Fibroblast of lung (primary cell): Measurements from ENCODE around the gene AMBRA1. TPM values are rescaled to one million over a fixed set of nuclear protein-coding genes. Genes with fewer than 3 reads are reported as not detected.

ENCODE experiments used
- DNase-seq, 2 donors: peaks; one replicate each; pipeline versions ENCODE4 v3.0.0 to v3.0.0-alpha.2; 2010; ENCODE audit warnings: low read depth in 2 of 2
- H2AFZ ChIP-seq: 2 replicates; pipeline ENCODE4 v1.5.1; 2012; ENCODE audit warnings: low read length, control low read depth, inconsistent platforms
- H3K27ac ChIP-seq: 2 replicates; pipeline ENCODE4 v1.5.1; 2011; ENCODE audit warnings: low read length, control low read depth; ENCODE audit not compliant: insufficient read depth
- H3K27me3 ChIP-seq: 2 replicates; pipeline ENCODE4 v1.5.1; 2011; ENCODE audit warnings: mild to moderate bottlenecking, low read length; ENCODE audit not compliant: control insufficient read depth, insufficient read depth
- H3K36me3 ChIP-seq: 2 replicates; pipeline ENCODE4 v1.5.1; 2011; ENCODE audit warnings: low read length; ENCODE audit not compliant: control insufficient read depth, insufficient read depth
- H3K4me1 ChIP-seq: 2 replicates; pipeline ENCODE4 v1.5.1; 2011; ENCODE audit warnings: low read length; ENCODE audit not compliant: control insufficient read depth, insufficient read depth; ENCODE audit errors: extremely low read depth
- H3K4me2 ChIP-seq: 2 replicates; pipeline ENCODE4 v1.5.1; 2011; ENCODE audit warnings: low read length, control low read depth; ENCODE audit not compliant: insufficient read depth; ENCODE audit errors: extremely low read depth
- H3K4me3 ChIP-seq, 4 experiments: fragments of 200-600 bp in 1 of 4; sonication (generic) in 1 of 4; replicated peaks in 1 of 4; 2 replicates each; pipeline ENCODE4 v1.5.1; 2011 to 2016; ENCODE audit warnings: low read length in 4 of 4, low read depth in 3 of 4, mild to moderate bottlenecking in 3 of 4, control low read depth in 2 of 4, inconsistent platforms in 1 of 4, mixed read lengths in 1 of 4; ENCODE audit not compliant: insufficient read depth in 1 of 4; ENCODE audit errors: control extremely low read depth in 1 of 4
- H3K79me2 ChIP-seq: 2 replicates; pipeline ENCODE4 v1.5.1; 2012; ENCODE audit warnings: mild to moderate bottlenecking, low read length, inconsistent platforms; ENCODE audit not compliant: control insufficient read depth, insufficient read depth
- H3K9ac ChIP-seq: 2 replicates; pipeline ENCODE4 v1.5.1; 2011; ENCODE audit warnings: mild to moderate bottlenecking, low read length, control low read depth; ENCODE audit not compliant: insufficient read depth
- H3K9me3 ChIP-seq: 2 replicates; pipeline ENCODE4 v1.5.1; 2012; ENCODE audit warnings: low read depth, low read length; ENCODE audit not compliant: control insufficient read depth, insufficient read depth
- H4K20me1 ChIP-seq: 2 replicates; pipeline ENCODE4 v1.5.1; 2011; ENCODE audit warnings: low read length; ENCODE audit not compliant: control insufficient read depth, insufficient read depth; ENCODE audit errors: extremely low read depth
- CTCF ChIP-seq, 2 donors: IDR thresholded peaks in 1 of 2; conservative IDR thresholded peaks in 1 of 2; 1 replicate in 1 of 2; 2 replicates in 1 of 2; pipeline ENCODE4 v1.5.1; 2011 to 2012; ENCODE audit warnings: low read length in 2 of 2, control low read depth in 1 of 2, inconsistent platforms in 1 of 2, low read depth in 1 of 2, mild to moderate bottlenecking in 1 of 2
- EZH2 ChIP-seq: IDR thresholded peaks from 2 replicates; pipeline ENCODE4 v1.5.1; 2012; ENCODE audit warnings: low read length, control low read depth, mild to moderate bottlenecking; ENCODE audit errors: missing control alignments
- polyA plus RNA-seq, 2 donors: library from polyadenylated mRNA; depleted of rRNA in 1 of 2; stranded (reverse) in 1 of 2; unstranded in 1 of 2; fragments of >200 nt; gene quantifications; 2 replicates each; pipeline ENCODE4 v1.2.1, GENCODE V29; 2011 to 2012; ENCODE audit warnings: missing spikeins in 1 of 2
- total RNA-seq: library from RNA; depleted of rRNA; stranded (reverse); fragments of >200 nt; gene quantifications from 2 replicates; pipeline ENCODE4 v1.2.1, GENCODE V29; 2014

AMBRA1 gene
- total and polyA plus RNA-seq, 2 donors (not counting 1 experiment from before 2014, with no cell fraction given): 8.3 to 23.3 TPM

GRCh38 chr11:46490666-46491065, 103.2 kb downstream of the AMBRA1 start:
- no peak overlapping the region for H3K4me3 ChIP-seq
- no peaks in the 10 kb centered on the region for H3K27me3 ChIP-seq
- no peak overlapping the region for H3K27ac ChIP-seq
- H3K4me1 ChIP-seq: no peaks in the 10 kb centered on the region
- H4K20me1 ChIP-seq: no peaks in the 10 kb centered on the region
- H3K9ac ChIP-seq: no peak overlapping the region
- TF ChIP-seq EZH2 (no peak), CTCF (conservative IDR thresholded peaks at IDR 0.05 in 1 of 2, IDR thresholded peaks at IDR 0.05 in 1 of 2; ENCODE audit: low read depth in 1 of 2, low read length in 2 of 2) (no peak)
- H3K79me2 ChIP-seq: no peaks in the 10 kb centered on the region
- H3K36me3 ChIP-seq: peaks cover 1% of the 10 kb centered on the region
- H3K4me2 ChIP-seq: no peak overlapping the region
- DNase-seq: peak in 1 of 2 donors; percentile 64
- no peaks in the 10 kb centered on the region for H3K9me3 ChIP-seq
- H2AFZ ChIP-seq: no peak overlapping the region

GRCh38 chr11:46489656-46490560, 103.9 kb downstream of the AMBRA1 start:
- H3K27ac ChIP-seq: no peak overlapping the region
- peak; percentile 48 to 67 for DNase-seq

More at GRCh38 chr11:46489656-46490560, 103.9 kb downstream of the AMBRA1 start:
- no peak overlapping the region for H3K4me3 ChIP-seq
- H3K79me2 ChIP-seq: no peaks in the 10 kb centered on the region
- no peaks in the 10 kb centered on the region for H3K4me1 ChIP-seq
- TF ChIP-seq CTCF (conservative IDR thresholded peaks at IDR 0.05 in 1 of 2, IDR thresholded peaks at IDR 0.05 in 1 of 2; ENCODE audit: low read depth in 1 of 2, low read length in 2 of 2): peak; percentile 61 to 83
- TF ChIP-seq EZH2: no peak
- no peaks in the 10 kb centered on the region for H3K27me3 ChIP-seq
- H3K9me3 ChIP-seq: no peaks in the 10 kb centered on the region
- no peak overlapping the region for H3K9ac ChIP-seq
- no peak overlapping the region for H2AFZ ChIP-seq
- peaks cover 1% of the 10 kb centered on the region for H3K36me3 ChIP-seq
- no peak overlapping the region for H3K4me2 ChIP-seq
- H4K20me1 ChIP-seq: no peaks in the 10 kb centered on the region
